Hematopoietic multipotent progenitor cell treated with erythropoietin and hydrocortisone succinate and interleukin-3 and kit ligand, for 4 days (in vitro differentiated cells): ENCODE data around the gene RGS8.

Experiments used
- DNase-seq: peaks from one replicate; pipeline ENCODE4 v3.0.0-alpha.2; 2015

Gene RGS8, protein sequence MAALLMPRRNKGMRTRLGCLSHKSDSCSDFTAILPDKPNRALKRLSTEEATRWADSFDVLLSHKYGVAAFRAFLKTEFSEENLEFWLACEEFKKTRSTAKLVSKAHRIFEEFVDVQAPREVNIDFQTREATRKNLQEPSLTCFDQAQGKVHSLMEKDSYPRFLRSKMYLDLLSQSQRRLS

GRCh38 chr1:182684116-182684828, at the start of gene RGS8:
RGS8 (minus strand) TSS chr1:182684587; CDS start chr1:182669649, 14,938 bp downstream.
- DNase-seq = no peak

DNA sequence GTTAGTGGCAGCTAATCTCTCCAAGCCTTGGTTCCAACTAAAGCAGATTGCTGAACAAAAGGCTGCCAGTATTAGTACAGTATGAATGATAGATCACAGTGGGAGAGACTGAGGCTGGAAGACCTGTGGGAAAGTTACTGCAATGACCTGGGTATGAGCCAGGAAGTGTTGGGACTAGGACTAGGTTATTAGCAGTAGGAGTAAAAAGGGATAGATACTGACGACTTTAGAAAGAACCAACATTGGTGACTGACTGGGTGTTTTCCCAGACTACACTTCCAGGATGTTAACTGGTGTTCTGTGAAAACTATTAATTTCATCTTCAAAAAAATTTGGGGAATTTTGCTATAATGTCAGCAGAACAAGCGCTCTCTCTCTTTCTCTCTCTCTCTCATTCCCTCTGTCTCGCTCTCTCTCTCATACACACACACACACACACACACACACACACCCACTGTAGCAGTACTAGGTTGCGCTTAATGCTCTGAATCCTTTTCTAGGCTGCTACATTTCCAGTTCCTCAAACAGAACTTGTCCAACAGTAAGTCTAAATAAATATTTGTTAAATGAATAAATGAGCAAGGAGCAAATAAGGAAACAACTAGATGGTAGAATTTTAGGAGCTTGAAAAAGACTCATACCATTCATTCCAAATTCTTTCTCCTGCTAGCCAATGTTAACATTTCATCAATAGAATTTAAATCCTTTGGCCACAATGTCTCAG, 47.6 kb upstream of the RGS8 start:
- DNase-seq = no peak

- no peak for DNase-seq
Measured at GRCh38 chr1:182726912-182727311, 42.5 kb upstream of the RGS8 start.

DNA sequence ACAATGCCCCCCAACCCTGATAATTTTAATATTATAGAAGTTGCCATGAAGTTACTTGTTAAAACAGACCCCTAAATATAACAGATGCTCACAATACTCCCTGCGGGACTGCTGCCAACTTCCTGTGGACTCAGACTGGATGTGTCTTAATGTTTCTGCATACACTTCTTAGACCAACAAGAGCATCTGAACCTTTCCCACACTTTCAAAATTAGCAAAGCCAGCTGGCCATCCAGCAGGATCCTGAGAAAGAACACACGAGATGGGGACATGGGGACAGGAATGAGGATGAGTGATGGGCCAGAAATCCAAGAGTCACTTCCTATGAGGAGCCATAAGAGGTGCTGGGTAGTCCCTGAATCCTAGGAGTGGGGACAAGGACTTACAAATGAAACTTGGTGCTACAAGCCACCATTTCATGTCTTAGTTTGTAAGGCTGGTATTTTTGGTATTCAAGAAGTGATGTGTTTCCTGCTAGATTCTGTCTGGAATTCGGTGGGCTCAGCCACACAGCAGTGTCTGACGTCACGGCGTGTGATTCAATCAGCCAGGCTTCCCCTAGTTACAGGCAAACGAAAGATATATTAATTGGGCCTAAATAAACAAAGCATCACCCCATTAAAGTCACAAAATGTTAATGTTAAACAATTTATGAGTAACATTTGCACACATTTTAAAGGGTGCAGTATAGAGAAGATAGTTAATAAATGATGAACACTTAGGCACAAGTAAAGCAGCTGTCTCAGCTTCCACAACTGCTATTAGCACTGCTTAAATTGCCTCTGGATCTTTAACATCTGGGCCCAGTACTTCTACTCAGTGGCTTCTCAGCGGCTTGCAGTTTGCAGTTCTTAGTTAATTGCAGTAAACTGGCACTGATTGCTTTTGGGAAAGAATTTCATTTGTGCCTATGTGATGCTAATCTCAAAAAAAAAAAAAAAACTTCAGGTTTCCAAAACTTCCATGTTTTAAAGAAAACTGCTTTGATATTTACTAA, 41.2 kb upstream of the RGS8 start:
- DNase-seq = no peak

DNA sequence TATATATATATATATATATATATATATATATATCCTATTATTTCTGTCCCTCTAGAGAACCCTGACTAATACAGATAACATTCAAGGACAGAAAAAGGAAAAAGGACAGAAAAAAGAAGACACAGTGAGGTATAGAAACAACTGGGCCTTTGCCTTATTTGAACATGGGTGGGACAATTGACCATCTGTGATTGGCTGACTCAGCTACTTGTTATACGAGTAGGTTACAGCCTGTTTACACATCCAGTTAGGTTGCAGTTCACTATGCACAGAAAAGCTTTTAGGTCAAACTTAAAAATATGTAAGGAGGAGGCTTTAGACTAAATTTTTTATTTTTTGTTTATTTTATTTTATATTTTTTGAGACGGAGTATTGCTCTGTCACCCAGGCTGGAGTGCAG, 39.8 kb upstream of the RGS8 start:
- DNase-seq = no peak

DNA sequence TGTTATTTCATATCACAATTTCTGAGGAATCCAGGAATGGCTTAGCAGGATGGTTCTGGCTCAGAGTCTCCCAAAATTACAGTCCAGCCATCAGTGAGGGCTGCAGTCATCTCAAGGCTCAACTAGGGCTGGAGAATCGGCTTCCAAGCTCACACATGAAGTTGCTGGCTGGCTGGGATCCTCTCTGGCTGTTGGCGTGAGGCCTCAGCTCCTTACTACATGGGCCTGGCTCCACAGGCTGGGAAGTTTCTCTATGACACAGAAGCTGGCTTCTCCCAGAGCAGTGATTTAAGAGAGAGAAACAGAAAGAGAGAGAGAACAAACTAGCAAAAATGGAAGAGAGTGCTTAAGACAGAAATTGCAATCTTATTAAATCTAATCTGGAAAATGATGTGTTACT, 38.8 kb upstream of the RGS8 start:
- no peak for DNase-seq

GRCh38 chr1:182721525-182721924, 37.1 kb upstream of the RGS8 start:
- DNase-seq = no peak

GRCh38 chr1:182720463-182720862, 36.1 kb upstream of the RGS8 start:
- no peak for DNase-seq

DNA sequence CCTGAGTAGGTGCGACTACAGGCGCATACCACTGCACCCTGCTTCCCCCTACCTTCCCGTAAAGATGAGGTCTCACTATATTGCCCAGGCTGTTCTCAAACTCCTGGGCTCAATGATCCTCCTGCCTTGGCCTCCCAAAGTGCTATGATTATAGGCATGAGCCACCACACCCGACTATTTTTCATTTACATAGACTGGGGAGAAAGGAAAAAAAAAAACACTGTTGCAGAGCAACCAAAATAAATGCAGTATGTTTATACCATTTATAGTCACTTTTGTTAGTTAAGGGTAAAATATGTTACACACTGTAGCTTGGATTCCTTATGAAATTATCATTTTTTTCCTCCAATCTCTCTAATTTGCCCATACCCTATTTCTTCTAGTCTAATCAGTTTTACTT, 35.2 kb upstream of the RGS8 start:
- DNase-seq = no peak

GRCh38 chr1:182718311-182718710, 33.9 kb upstream of the RGS8 start:
- DNase-seq = peak; percentile 24

- DNase-seq = no peak
Measured at GRCh38 chr1:182716740-182717720, 32.6 kb upstream of the RGS8 start.

DNA sequence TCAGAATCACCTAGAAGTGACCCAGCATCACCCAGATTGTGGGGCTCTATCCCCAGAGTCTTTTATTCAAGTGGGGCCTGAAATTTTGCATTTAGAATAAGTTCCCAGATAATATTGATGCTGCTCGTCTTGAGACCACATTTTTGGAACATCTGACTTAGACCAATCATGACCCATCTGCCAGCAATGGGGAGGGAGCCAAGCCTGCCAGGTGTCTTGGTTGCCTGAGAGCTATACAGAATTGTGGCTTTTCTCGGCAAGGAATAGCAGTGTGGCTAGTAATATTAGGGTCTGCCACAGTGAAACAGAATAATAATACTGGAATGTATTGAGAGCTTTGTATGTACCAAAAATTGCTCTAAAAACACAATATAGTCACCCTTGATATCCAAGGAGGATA, 31.1 kb upstream of the RGS8 start:
- no peak for DNase-seq

DNA sequence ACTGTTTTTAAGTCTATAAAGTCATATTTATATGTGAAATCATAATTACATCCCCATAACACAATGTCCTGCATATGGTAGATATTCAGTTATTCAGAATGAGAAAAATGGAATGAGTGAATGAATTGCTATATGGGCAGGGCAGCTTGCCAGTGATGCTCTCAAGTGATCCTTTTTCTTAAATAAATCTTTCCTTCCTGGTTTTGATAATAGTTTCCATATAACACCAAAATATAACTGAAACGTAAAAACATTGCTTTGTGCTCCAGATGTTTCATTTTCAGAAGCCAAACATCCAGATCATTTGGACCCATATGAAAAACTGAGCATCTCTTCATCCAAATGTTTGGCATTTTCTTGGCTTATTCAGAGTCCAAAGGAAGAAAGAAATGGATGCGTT, 30.2 kb upstream of the RGS8 start:
- DNase-seq = no peak

DNA sequence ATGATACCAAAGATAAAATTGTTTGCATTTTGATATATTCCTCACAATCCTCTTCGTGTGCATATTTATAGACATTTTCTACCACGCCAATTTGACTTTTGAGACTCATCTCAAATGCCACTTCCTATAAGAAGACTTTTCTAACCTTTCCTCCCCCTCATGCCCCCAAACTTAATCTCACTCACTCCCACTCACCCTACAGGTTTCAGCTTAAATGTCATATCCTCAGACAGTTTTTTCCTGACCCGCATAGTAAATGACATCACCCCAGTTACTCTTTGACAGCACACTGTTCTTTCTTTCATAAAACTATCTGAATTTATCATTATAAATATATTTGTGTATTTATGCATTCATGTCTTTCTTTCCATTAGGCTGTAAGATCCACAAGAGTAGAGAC, 29.6 kb upstream of the RGS8 start:
- no peak for DNase-seq

DNA sequence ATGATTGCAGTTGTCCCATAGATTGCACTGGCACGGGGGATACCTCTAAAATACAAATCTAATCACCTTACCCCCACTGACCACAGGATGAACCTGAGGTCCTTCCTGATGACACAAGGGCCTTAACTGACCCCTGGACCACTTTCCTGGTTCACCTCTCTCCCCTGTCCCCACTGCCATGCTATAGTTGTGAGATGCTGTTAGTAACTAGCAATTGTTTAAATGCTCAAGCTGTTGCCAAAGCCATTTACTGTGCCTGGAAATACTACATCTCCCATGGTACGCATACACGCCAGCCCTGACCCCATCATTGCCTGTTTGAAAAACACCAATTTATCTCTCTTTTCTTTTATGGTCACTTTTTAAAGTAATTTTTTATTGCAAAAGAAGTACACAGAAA, 29.1 kb upstream of the RGS8 start:
- no peak for DNase-seq

DNA sequence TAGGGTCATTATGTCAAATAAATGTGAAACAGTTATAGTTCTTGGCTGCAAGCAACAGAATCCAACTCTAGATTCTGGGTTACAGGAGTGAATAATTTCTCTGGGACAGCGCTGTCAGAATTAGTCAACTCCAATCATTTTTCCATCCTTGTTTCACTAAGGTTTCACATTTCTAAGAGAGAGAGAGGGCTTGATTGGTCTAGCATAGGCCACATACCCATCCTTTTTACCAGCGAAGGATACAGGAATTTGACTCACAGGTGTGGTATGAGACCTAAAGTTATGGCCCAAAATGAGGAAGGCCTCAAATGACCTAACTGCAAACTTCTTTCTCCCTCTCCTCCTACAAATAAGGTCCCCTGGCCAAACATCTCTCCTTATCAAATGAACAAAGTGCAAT, 25.5 kb upstream of the RGS8 start:
- DNase-seq = no peak

- DNase-seq = no peak
Measured at GRCh38 chr1:182709225-182709764, 24.9 kb upstream of the RGS8 start.

DNA sequence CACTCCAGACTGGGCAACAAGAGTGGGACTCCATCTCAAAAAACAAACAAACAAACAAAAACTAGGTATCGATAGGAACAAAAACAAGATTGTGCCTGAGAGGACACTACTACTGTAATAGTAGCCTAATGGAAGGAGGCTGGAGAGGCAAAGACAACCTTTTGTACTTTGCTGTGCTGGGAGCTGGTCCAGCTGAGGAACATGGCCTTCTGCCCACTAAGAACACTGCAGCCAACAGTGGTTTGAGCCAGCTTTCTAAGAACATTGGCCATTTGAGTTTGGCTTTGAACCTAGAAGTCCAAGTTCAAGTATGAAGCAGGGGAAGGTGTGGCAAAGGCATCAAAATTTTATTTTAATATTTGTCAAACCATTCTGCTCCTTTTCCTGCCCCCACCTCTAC, 22.7 kb upstream of the RGS8 start:
- DNase-seq = no peak

DNA sequence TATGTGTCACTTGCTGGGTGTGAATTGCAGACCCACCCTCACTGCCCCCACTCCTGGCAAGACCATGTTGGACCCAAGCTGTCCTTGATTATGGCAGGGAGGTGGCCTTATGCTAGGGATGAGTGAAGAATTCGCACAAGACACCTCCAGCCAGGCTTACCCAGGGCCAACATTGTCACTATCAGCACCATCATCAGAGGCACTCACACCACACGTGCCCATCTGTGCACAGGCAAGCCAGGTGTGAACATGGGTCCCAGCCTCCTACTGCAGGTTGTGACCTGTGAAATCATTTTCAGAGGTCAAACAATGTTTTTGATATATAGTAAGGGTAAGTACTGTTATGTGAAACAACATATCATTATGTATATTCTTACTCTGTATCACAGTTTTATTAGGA, 20.3 kb upstream of the RGS8 start:
- no peak for DNase-seq

- no peak for DNase-seq
Measured at GRCh38 chr1:182703539-182703938, 19.2 kb upstream of the RGS8 start.

DNA sequence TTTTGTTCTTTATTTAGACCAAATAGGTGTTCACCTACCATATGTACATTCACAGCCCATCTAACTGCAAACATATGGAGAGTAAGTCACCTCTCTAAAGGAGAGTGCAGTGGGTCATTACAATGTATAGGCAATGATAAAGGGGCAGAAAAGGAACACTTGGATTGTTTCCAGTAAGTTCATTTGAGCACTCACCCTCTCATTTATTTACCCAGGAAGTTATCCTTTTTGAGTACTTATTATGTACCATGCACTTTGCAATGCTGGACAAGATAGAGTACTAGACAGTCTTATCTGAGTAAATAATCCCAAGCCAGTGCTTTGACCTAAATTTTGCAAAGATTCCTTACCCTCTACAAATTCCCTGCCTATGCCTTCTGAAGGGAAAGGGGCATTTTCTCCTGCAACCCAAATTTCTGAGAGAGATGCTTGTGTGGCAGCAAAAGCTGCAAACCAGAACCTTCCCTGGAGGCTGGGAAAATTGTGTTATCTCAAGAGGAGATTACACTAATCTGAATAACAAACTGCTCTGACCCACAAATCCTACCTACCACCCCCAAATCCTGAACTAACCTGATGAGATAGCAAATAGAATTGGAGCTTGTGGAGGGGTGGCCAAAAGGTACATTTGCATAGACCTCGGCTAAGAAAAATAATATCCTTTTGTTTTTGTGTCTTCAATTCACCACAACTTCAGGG, 18.6 kb upstream of the RGS8 start:
- no peak for DNase-seq
